ENCODE data around the gene BTBD1. TPM values are rescaled to one million over a fixed set of nuclear protein-coding genes. Genes with fewer than 3 reads are reported as not detected.

Gene BTBD1
- total RNA-seq, 1 experiment from 2014 or later, result 154 TPM

GRCh38 chr15:82993144-82993543 is 73.9 kb downstream of the BTBD1 start:
- DNase-seq (ENCODE audit: low read depth), result no peak

GRCh38 chr15:82992436-82992998 is 74.5 kb downstream of the BTBD1 start:
- no peak for DNase-seq (ENCODE audit: low read depth)

- no peak for DNase-seq (ENCODE audit: low read depth)
Observed at GRCh38 chr15:82986442-82986780, 80.6 kb downstream of the BTBD1 start.

- peak; percentile 94 for DNase-seq (ENCODE audit: low read depth)
Observed at GRCh38 chr15:82985688-82986441, 81.2 kb downstream of the BTBD1 start, which contains the start of gene RAMAC. RAMAC (plus strand) TSS chr15:82986210; CDS start chr15:82989019, 2,809 bp downstream.

GRCh38 chr15:82980981-82981380 is 86.1 kb downstream of the BTBD1 start:
- no peak for DNase-seq (ENCODE audit: low read depth)

GRCh38 chr15:82979726-82980125 is 87.3 kb downstream of the BTBD1 start:
- DNase-seq (ENCODE audit: low read depth), result no peak

- DNase-seq (ENCODE audit: low read depth), result no peak
Observed at GRCh38 chr15:82978438-82978837, 88.6 kb downstream of the BTBD1 start.

- DNase-seq (ENCODE audit: low read depth), result no peak
Observed at GRCh38 chr15:82977076-82977475, 90.0 kb downstream of the BTBD1 start.

- DNase-seq (ENCODE audit: low read depth), result no peak
Observed at GRCh38 chr15:82972990-82973389, 94.1 kb downstream of the BTBD1 start.

GRCh38 chr15:82971218-82971984 is 95.7 kb downstream of the BTBD1 start:
- DNase-seq (ENCODE audit: low read depth), result no peak

- no peak for DNase-seq (ENCODE audit: low read depth)
Observed at GRCh38 chr15:82970696-82971095, 96.4 kb downstream of the BTBD1 start.

- DNase-seq (ENCODE audit: low read depth), result no peak
Observed at GRCh38 chr15:82970078-82970686, 96.9 kb downstream of the BTBD1 start.

GRCh38 chr15:82969353-82969752 is 97.7 kb downstream of the BTBD1 start:
- no peak for DNase-seq (ENCODE audit: low read depth)

- peak; percentile 87 for DNase-seq (ENCODE audit: low read depth)
Observed at GRCh38 chr15:82968066-82968465, 99.0 kb downstream of the BTBD1 start.

GRCh38 chr15:82966671-82967071 is 100.4 kb downstream of the BTBD1 start:
- no peak for DNase-seq (ENCODE audit: low read depth)

Other genes starting within 250 kb of the BTBD1 start
- 23.7 and 30.7 TPM in 2 replicates for gene HOMER2, start 114.5 kb downstream of the BTBD1 start, total RNA-seq (2014; rRNA removed)
- gene RAMAC, start 81.0 kb downstream of the BTBD1 start, total RNA-seq (2014; rRNA removed), result 22.3 and 28.6 TPM in 2 replicates
- gene C15orf40, start 55.6 kb downstream of the BTBD1 start, total RNA-seq (2014; rRNA removed), result 5.8 and 16.1 TPM in 2 replicates
- gene TM6SF1, start 40.4 kb upstream of the BTBD1 start, total RNA-seq (2014; rRNA removed), result not detected in 2 replicates
- gene HDGFL3, start 140.6 kb upstream of the BTBD1 start, total RNA-seq (2014; rRNA removed), result 53.1 and 55.3 TPM in 2 replicates
- 11.5 and 13.8 TPM in 2 replicates for gene BNC1, start 217.4 kb upstream of the BTBD1 start, total RNA-seq (2014; rRNA removed)